Gastroesophageal sphincter (tissue), 4 donors: ENCODE measurements around the gene TSPAN13. TPM values are rescaled to one million over a fixed set of nuclear protein-coding genes. Genes with fewer than 3 reads are reported as not detected.

ENCODE experiments used
- ATAC-seq: fragments of 150-250 bp; one replicate; pipeline ENCODE4 v1.9.1; 2016; ENCODE audit warnings: mild to moderate bottlenecking, moderate library complexity
- H3K27ac ChIP-seq, 4 donors: fragments of 200-600 bp; sonication (generic) in 3 of 4; 1 replicate in 3 of 4; 2 replicates in 1 of 4; pipeline ENCODE4 v1.5.1; 2016 to 2019
- H3K27me3 ChIP-seq: fragments of 200-600 bp; sonication (generic); one replicate; pipeline ENCODE4 v1.5.1; 2019
- H3K36me3 ChIP-seq, 2 donors: fragments of 200-600 bp; sonication (generic); one replicate each; pipeline ENCODE4 v1.5.1; 2019; ENCODE audit warnings: control low read depth in 1 of 2
- H3K4me1 ChIP-seq, 3 donors: fragments of 200-600 bp; sonication (generic); 1 replicate in 2 of 3; 2 replicates in 1 of 3; pipeline ENCODE4 v1.5.1; 2016 to 2019; ENCODE audit warnings: control low read depth in 2 of 3
- H3K4me3 ChIP-seq, 2 donors: fragments of 200-600 bp; sonication (generic); one replicate each; pipeline ENCODE4 v1.5.1; 2019; ENCODE audit warnings: mild to moderate bottlenecking in 1 of 2, moderate library complexity in 1 of 2
- H3K9me3 ChIP-seq, 3 donors: fragments of 200-600 bp; sonication (generic); one replicate each; pipeline ENCODE4 v1.5.1; 2017 to 2019; ENCODE audit warnings: control low read depth in 2 of 3
- CTCF ChIP-seq, 4 experiments: fragments of 200-600 bp in 2 of 4; fragments of 450-650 bp in 2 of 4; sonication (generic) in 1 of 4; IDR thresholded peaks; one replicate each; pipeline ENCODE4 v1.5.1; 2017 to 2019; ENCODE audit warnings: antibody characterized with exemption in 4 of 4, mild to moderate bottlenecking in 2 of 4, moderate library complexity in 2 of 4
- EP300 ChIP-seq: sonication (generic); formaldehyde crosslinking; IDR thresholded peaks from one replicate; pipeline ENCODE4 v1.6.1; 2017; ENCODE audit warnings: antibody characterized with exemption, mild to moderate bottlenecking
- POLR2A ChIP-seq, 2 donors: fragments of 450-650 bp; IDR thresholded peaks; one replicate each; pipeline ENCODE4 v1.6.1; 2017; ENCODE audit warnings: antibody characterized with exemption in 2 of 2, mild to moderate bottlenecking in 2 of 2, moderate library complexity in 1 of 2
- POLR2AphosphoS5 ChIP-seq: sonication (generic); formaldehyde crosslinking; IDR thresholded peaks from one replicate; pipeline ENCODE4 v1.6.1; 2017; ENCODE audit warnings: antibody characterized with exemption
- WGBS, 2 donors: methylation state at CpG; one replicate each; pipeline ENCODE4 v1.1.5; 2018; ENCODE audit warnings: low coverage in 1 of 2; 5-methylcytosine and 5-hydroxymethylcytosine counted together
- total RNA-seq, 4 donors: library from RNA; depleted of rRNA; stranded (reverse); fragments of >200 nt; gene quantifications; one replicate each; pipeline ENCODE4 v1.1.0, GENCODE V29; 2016

The TSPAN13 gene
- total RNA-seq, 4 donors from 2014 or later = 2.5 to 13.3 (median 6.4) TPM

- Histone ChIP-seq H3K9me3 (no peaks in the 10 kb centered on the region), H3K4me3 (no peak overlapping the region), H3K27ac (no peak overlapping the region), H3K36me3 (peaks cover 0 to 12% of the 10 kb centered on the region in 2 donors), H3K27me3 (no peaks in the 10 kb centered on the region), H3K4me1 (no peaks in the 10 kb centered on the region)
- WGBS, 2 donors = 93 to 96% methylated on average over 3 to 4 of the region's 4 CpGs
- no peak for TF ChIP-seq POLR2AphosphoS5
- no peak for TF ChIP-seq POLR2A (IDR thresholded peaks at IDR 0.05)
- TF ChIP-seq EP300 = no peak
- TF ChIP-seq CTCF (IDR thresholded peaks at IDR 0.05) = no peak
- ATAC-seq = no peak
These were observed 40.6 kb upstream of the TSPAN13 start for GRCh38 chr7:16712916-16713315.

GRCh38 chr7:16715928-16716327 is 37.6 kb upstream of the TSPAN13 start:
- Histone ChIP-seq H3K9me3 (no peaks in the 10 kb centered on the region), H3K36me3 (no peaks in the 10 kb centered on the region), H3K27ac (no peak overlapping the region), H3K4me1 (no peaks in the 10 kb centered on the region), H3K4me3 (no peak overlapping the region), H3K27me3 (no peaks in the 10 kb centered on the region)
- no peak for ATAC-seq
- TF ChIP-seq POLR2A (IDR thresholded peaks at IDR 0.05) (no peak), POLR2AphosphoS5 (no peak), EP300 (no peak)

- Histone ChIP-seq H3K36me3 (no peaks in the 10 kb centered on the region), H3K9me3 (no peaks in the 10 kb centered on the region), H3K27ac (no peak overlapping the region), H3K27me3 (no peaks in the 10 kb centered on the region), H3K4me1 (no peaks in the 10 kb centered on the region), H3K4me3 (no peak overlapping the region)
- no peak for ATAC-seq
- 96 to 100% methylated on average over 2 to 3 of the region's 3 CpGs for WGBS, 2 donors
- TF ChIP-seq POLR2A (IDR thresholded peaks at IDR 0.05) (no peak), POLR2AphosphoS5 (no peak), CTCF (IDR thresholded peaks at IDR 0.05) (no peak), EP300 (no peak)
These were observed 35.4 kb upstream of the TSPAN13 start for GRCh38 chr7:16718111-16718656.

GRCh38 chr7:16719699-16720098 is 33.9 kb upstream of the TSPAN13 start:
- TF ChIP-seq POLR2A (IDR thresholded peaks at IDR 0.05) = no peak
- no peak for TF ChIP-seq CTCF (IDR thresholded peaks at IDR 0.05)
- TF ChIP-seq POLR2AphosphoS5 = no peak
- TF ChIP-seq EP300 = no peak
- no peak overlapping the region for H3K4me3 ChIP-seq
- no peaks in the 10 kb centered on the region for H3K27me3 ChIP-seq
- H3K4me1 ChIP-seq = no peaks in the 10 kb centered on the region
- whole genome bisulfite sequencing, 2 donors = 100% methylated on average over 1 of the region's 1 CpG
- no peaks in the 10 kb centered on the region for H3K36me3 ChIP-seq
- no peak overlapping the region for H3K27ac ChIP-seq
- H3K9me3 ChIP-seq = no peaks in the 10 kb centered on the region
- no peak for ATAC-seq

GRCh38 chr7:16721541-16721940 is 32.0 kb upstream of the TSPAN13 start:
- ATAC-seq = no peak
- Histone ChIP-seq H3K36me3 (no peaks in the 10 kb centered on the region), H3K27me3 (no peaks in the 10 kb centered on the region), H3K27ac (no peak overlapping the region), H3K4me1 (no peaks in the 10 kb centered on the region), H3K9me3 (no peaks in the 10 kb centered on the region), H3K4me3 (no peak overlapping the region)
- TF ChIP-seq POLR2A (IDR thresholded peaks at IDR 0.05) (no peak), EP300 (no peak), POLR2AphosphoS5 (no peak), CTCF (IDR thresholded peaks at IDR 0.05) (no peak)
- 87 to 100% methylated on average over 4 of the region's 4 CpGs for WGBS, 2 donors
